CD4-positive, alpha-beta T cell (primary cell): ENCODE results near the gene SMC4. TPM values are rescaled to one million over a fixed set of nuclear protein-coding genes. Genes with fewer than 3 reads are reported as not detected.
"Not testable (repeated sequence)": the region's sequence is repeated elsewhere in the genome, so short reads cannot be mapped to it uniquely, and the experiment has no call there.

ENCODE experiments used
- ATAC-seq: fragments of 200-7000 bp; cut with Tn5 transposase; one replicate; pipeline ENCODE4 v1.10.0; 2022; ENCODE audit warnings: mild to moderate bottlenecking; ENCODE audit not compliant: poor library complexity
- CTCF ChIA-PET: fragments of 350-600 bp; sonication (Branson Sonifier 250); formaldehyde crosslinking; loops from one replicate; lab custom pipeline; 2021; ENCODE audit warnings: antibody characterized with exemption, inconsistent platforms; lab: Charles Lee
- POLR2A ChIA-PET: fragments of 350-600 bp; sonication (Branson Sonifier 250); formaldehyde crosslinking; loops from one replicate; lab custom pipeline; 2021; ENCODE audit warnings: antibody characterized with exemption, inconsistent platforms; lab: Charles Lee
- DNase-seq, 14 experiments: peaks; one replicate each; pipeline ENCODE4 v3.0.0-alpha.2; 2013 to 2020; ENCODE audit warnings: mixed read lengths in 2 of 14
- H3K27ac ChIP-seq, 2 donors: one replicate each; pipeline versions ENCODE4 v1.5.1 to v1.7.0; 2013; ENCODE audit warnings: low read length in 2 of 2, low read depth in 1 of 2, mild to moderate bottlenecking in 1 of 2
- H3K27me3 ChIP-seq, 2 experiments: 1 replicate in 1 of 2; 2 replicates in 1 of 2; pipeline versions ENCODE4 v1.6.1 to v1.7.0; 2013; ENCODE audit warnings: low read length in 2 of 2, control low read depth in 1 of 2, mild to moderate bottlenecking in 1 of 2, moderate library complexity in 1 of 2; ENCODE audit not compliant: insufficient read depth in 2 of 2, control insufficient read depth in 1 of 2
- H3K36me3 ChIP-seq: one replicate; pipeline ENCODE4 v1.6.1; 2013; ENCODE audit warnings: low read length, control low read depth; ENCODE audit not compliant: insufficient read depth
- H3K4me1 ChIP-seq: one replicate; pipeline ENCODE4 v1.6.1; 2013; ENCODE audit warnings: low read length, control low read depth; ENCODE audit not compliant: insufficient read depth
- H3K4me3 ChIP-seq: one replicate; pipeline ENCODE4 v1.5.1; 2013; ENCODE audit warnings: mild to moderate bottlenecking, low read length, moderate library complexity
- H3K9me3 ChIP-seq, 2 experiments: 1 replicate in 1 of 2; 2 replicates in 1 of 2; pipeline versions ENCODE4 v1.6.1 to v1.7.0; 2013; ENCODE audit warnings: low read length in 2 of 2, mild to moderate bottlenecking in 2 of 2, control low read depth in 1 of 2, moderate library complexity in 1 of 2; ENCODE audit not compliant: control insufficient read depth in 1 of 2, insufficient read depth in 1 of 2
- H3K27ac Mint-ChIP-seq: one replicate; pipeline ENCODE4 v1.8.0; 2020; ENCODE audit warnings: mixed read lengths
- H3K27me3 Mint-ChIP-seq: one replicate; pipeline ENCODE4 v1.8.0; 2021; ENCODE audit warnings: mixed read lengths
- H3K36me3 Mint-ChIP-seq: one replicate; pipeline ENCODE4 v1.8.0; 2021; ENCODE audit warnings: low read depth, mixed read lengths
- H3K4me1 Mint-ChIP-seq: one replicate; pipeline ENCODE4 v1.8.0; 2021; ENCODE audit warnings: low read depth, mixed read lengths
- H3K4me3 Mint-ChIP-seq: one replicate; pipeline ENCODE4 v1.8.0; 2020; ENCODE audit warnings: mild to moderate bottlenecking, mixed read lengths
- H3K9me3 Mint-ChIP-seq: one replicate; pipeline ENCODE4 v1.8.0; 2020; ENCODE audit warnings: mixed read lengths
- CTCF ChIP-seq: fragments of 200-600 bp; IDR thresholded peaks from one replicate; pipeline ENCODE4 v1.8.0; 2022; ENCODE audit warnings: antibody characterized with exemption, mild to moderate bottlenecking
- intact Hi-C, 2 experiments: fragments of 100-400 bp; cut with DNase I in 1 of 2; cut with micrococcal nuclease in 1 of 2; formaldehyde crosslinking; loops; one replicate each; pipeline versions ENCODE4 v1.15.1 to v1.9.0; 2023 to 2025; cut with DNase I, micrococcal nuclease
- polyA plus RNA-seq, 2 donors: library from polyadenylated mRNA; unstranded; fragments of 120-200 nt; gene quantifications; one replicate each; pipeline ENCODE4 v1.2.1, GENCODE V29; 2013
- total RNA-seq, 174 experiments: library from RNA in 2 of 174; stranded (reverse) in 2 of 174; gene quantifications; one replicate each; pipeline ENCODE4 v1.2.3 and lab custom pipeline; 2021 to 2026

The SMC4 gene
- 10 to 100 TPM; 52.3 to 58.8 TPM for total RNA-seq
- polyA plus RNA-seq (2013, experiment 1 of 2) = 48.9 TPM
- 61.4 TPM for polyA plus RNA-seq (2013, experiment 2 of 2)
- 36.6 to 479 (median 125) reads per million in 172 experiments for total RNA-seq (lab: John Stamatoyannopoulos, UW)

DNA sequence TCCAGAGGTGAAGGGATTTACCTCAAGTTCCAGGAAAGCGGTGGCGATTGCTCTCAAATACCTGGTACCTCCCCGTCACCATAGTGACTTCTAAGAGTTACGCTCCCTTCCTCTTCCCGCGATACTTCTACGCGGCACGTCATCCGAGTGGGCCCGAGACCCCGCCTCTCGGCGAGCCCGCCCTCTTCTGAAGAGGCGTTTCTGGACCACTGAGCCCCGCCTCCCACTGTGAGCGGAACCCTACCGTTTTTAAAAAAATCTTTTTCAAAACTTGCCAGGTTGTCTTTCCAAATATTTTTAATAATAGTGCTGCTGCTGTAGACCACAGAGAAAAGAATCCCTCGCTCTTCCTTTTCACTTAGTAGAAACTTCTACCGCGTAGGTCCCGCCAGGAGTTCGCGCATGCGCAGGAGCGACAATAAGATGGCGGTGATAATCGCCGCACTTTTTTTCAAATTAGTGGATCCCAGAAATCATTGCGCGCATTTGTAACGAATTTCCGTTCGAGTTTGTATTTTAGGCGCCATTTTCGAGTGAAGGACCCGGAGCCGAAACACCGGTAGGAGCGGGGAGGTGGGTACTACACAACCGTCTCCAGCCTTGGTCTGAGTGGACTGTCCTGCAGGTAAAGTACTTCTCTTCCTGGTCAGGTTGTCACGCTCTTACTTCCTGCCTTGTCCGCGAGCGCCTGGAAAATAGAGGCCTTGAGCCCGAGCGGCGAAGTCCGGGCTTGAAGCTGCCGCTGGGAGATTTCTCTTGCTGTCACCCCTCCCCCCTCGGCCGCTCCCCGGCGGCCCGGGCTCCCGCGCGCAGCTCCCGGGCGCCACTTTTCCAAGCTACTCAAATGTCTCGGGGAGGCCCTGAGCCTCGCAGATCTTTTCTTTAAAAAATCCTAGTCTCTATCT, at the start of gene SMC4, which contains the start of gene IFT80:
Gene SMC4, plus strand, starts transcription at position 526 of the 905 bp plus-strand sequence. CDS start 1,177 bp downstream, outside the sequence.
Gene IFT80, minus strand, starts transcription at position 101 of the 905 bp plus-strand sequence. CDS start 14,625 bp downstream, outside the sequence.
- TF ChIP-seq CTCF = no peak
- intact Hi-C loops = loop anchor here (2.0 to 10.0 kb wide), 6 partner anchors 49 to 1597 kb away; partner anchors contain the start of genes KPNA4 (in 2 of the 2), TRIM59 (in 2 of the 2), MFSD1 (in 1 of the 2) and NMD3 (in 1 of the 2)
- peak within 1 kb of the TSS; percentile 84 to 96 for H3K27ac ChIP-seq
- peak within 1 kb of the TSS; percentile 89 for H3K4me3 ChIP-seq
- no peaks in the 10 kb centered on the region for H3K9me3 ChIP-seq
- peaks cover 0 to 4% of the 10 kb centered on the region in 2 experiments for H3K27me3 ChIP-seq
- ChIA-PET POLR2A (interaction anchor here (0.7 to 2.3 kb wide), 10 partner anchors 9 to 174 kb away, joined by 3 to 29 read pairs (median 3); partner anchors contain the start of genes C3orf80, KPNA4 and TRIM59), CTCF (interaction anchor here (1.0 kb wide), 1 partner anchor 14 kb away, joined by 5 read pairs; no protein-coding TSS in a partner anchor)
- Mint-ChIP-seq H3K9me3 (no peaks in the 10 kb centered on the region), H3K4me1 (peaks cover 58% of the 10 kb centered on the region), H3K27ac (peak within 1 kb of the TSS; percentile 97), H3K4me3 (peak within 1 kb of the TSS; percentile 93), H3K36me3 (peaks cover 46% of the 10 kb centered on the region), H3K27me3 (peaks cover 29% of the 10 kb centered on the region)
- peaks cover 22% of the 10 kb centered on the region for H3K4me1 ChIP-seq
- ATAC-seq = peak; percentile 95
- peak; percentile 93 to 98 (median 95) for DNase-seq
- no peaks in the 10 kb centered on the region for H3K36me3 ChIP-seq

DNA sequence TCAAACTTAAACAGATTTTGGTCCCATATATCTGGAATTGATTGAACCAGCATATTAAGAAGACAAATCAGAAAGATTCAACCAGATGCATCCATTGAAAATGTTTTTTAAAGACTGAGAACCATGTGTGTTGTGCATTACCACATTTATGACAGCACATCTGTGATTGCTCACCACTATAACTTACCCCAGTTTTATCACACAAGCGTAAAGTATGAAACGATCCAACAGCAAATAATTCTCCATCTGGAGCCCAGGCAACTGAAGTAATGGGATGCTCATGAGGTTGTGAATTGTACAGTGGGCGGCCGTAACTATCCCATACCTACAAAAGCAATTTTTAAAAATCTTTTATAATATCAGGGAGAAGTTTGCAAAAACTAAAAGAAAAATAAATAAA, 43.6 kb upstream of the SMC4 start:
- DNase-seq (no peak), ATAC-seq (no peak)
- intact Hi-C loops = no loop called here
- H3K4me1 ChIP-seq = no peaks in the 10 kb centered on the region
- no peak overlapping the region for H3K27ac ChIP-seq
- no peak overlapping the region for H3K4me3 ChIP-seq
- TF ChIP-seq CTCF = no peak
- Mint-ChIP-seq H3K9me3 (no peaks in the 10 kb centered on the region), H3K27ac (no peak overlapping the region), H3K4me3 (no peak overlapping the region), H3K4me1 (no peaks in the 10 kb centered on the region), H3K27me3 (no peaks in the 10 kb centered on the region), H3K36me3 (peaks cover 54% of the 10 kb centered on the region)
- H3K27me3 ChIP-seq = no peaks in the 10 kb centered on the region
- CTCF ChIA-PET = no interaction called here
- POLR2A ChIA-PET = no interaction called here
- H3K36me3 ChIP-seq = peaks cover 7% of the 10 kb centered on the region
- no peaks in the 10 kb centered on the region for H3K9me3 ChIP-seq

- H3K4me1 ChIP-seq, H3K27ac Mint-ChIP-seq, H3K27me3 Mint-ChIP-seq, POLR2A ChIA-PET, H3K4me1 Mint-ChIP-seq, DNase-seq, H3K36me3 ChIP-seq, H3K27ac ChIP-seq, H3K27me3 ChIP-seq, H3K4me3 ChIP-seq, H3K9me3 Mint-ChIP-seq, ATAC-seq, H3K9me3 ChIP-seq, H3K4me3 Mint-ChIP-seq, CTCF ChIA-PET: not testable (repeated sequence)
- H3K36me3 Mint-ChIP-seq = peaks cover 69% of the 10 kb centered on the region
- intact Hi-C loops = loop anchor here in 1 of 2 experiments (10.0 kb wide), 1 partner anchor 52 kb away; no protein-coding TSS in a partner anchor
Measured at GRCh38 chr3:160362896-160363295, 36.6 kb upstream of the SMC4 start.
